A172 (cell line): Measurements from ENCODE around the gene SUMO2. TPM values are rescaled to one million over a fixed set of nuclear protein-coding genes. Genes with fewer than 3 reads are reported as not detected.
"Not testable (repeated sequence)": the region's sequence is repeated elsewhere in the genome, so short reads cannot be mapped to it uniquely, and the experiment has no call there.

Source experiments
- DNase-seq: peaks from one replicate; pipeline ENCODE4 v3.0.0-alpha.2; 2015; ENCODE audit warnings: low spot score
- total RNA-seq: library from RNA; depleted of rRNA; stranded (reverse); fragments of >200 nt; shearing (Covaris generic); gene quantifications from 2 replicates; pipeline ENCODE4 v1.2.3, GENCODE V29; 2014

The SUMO2 gene
- total RNA-seq, 1 experiment from 2014 or later: 239 TPM

- DNase-seq: no peak
These were observed 37.8 kb downstream of the SUMO2 start for GRCh38 chr17:75144816-75145512.

- DNase-seq: no peak
These were observed 40.4 kb downstream of the SUMO2 start for GRCh38 chr17:75142236-75142971.

- no peak for DNase-seq
These were observed 44.2 kb downstream of the SUMO2 start for GRCh38 chr17:75138519-75138918.

GRCh38 chr17:75137762-75138161, 45.0 kb downstream of the SUMO2 start:
- not testable (repeated sequence) for DNase-seq

- no peak for DNase-seq
These were observed 46.8 kb downstream of the SUMO2 start for GRCh38 chr17:75135946-75136345.

GRCh38 chr17:75135452-75135851, 47.3 kb downstream of the SUMO2 start:
- no peak for DNase-seq

- not testable (repeated sequence) for DNase-seq
These were observed 49.0 kb downstream of the SUMO2 start for GRCh38 chr17:75133607-75134347.

GRCh38 chr17:75133001-75133400, 49.8 kb downstream of the SUMO2 start:
- no peak for DNase-seq

GRCh38 chr17:75132018-75133000, 50.5 kb downstream of the SUMO2 start:
- not testable (repeated sequence) for DNase-seq

- peak; percentile 71 for DNase-seq
These were observed 51.3 kb downstream of the SUMO2 start, which contains the start of gene NT5C for GRCh38 chr17:75131278-75132017. Gene NT5C, minus strand, starts transcription at chr17:75131742. Its CDS starts 35 bp downstream, at chr17:75131707.

GRCh38 chr17:75130632-75131277, 52.0 kb downstream of the SUMO2 start:
- DNase-seq: peak; percentile 75

- no peak for DNase-seq
These were observed 52.6 kb downstream of the SUMO2 start for GRCh38 chr17:75130059-75130631.

- DNase-seq: no peak
These were observed 53.2 kb downstream of the SUMO2 start for GRCh38 chr17:75129576-75129975.

GRCh38 chr17:75128694-75129505, 53.9 kb downstream of the SUMO2 start:
- DNase-seq: no peak

- not testable (repeated sequence) for DNase-seq
These were observed 54.8 kb downstream of the SUMO2 start for GRCh38 chr17:75127936-75128335.

- DNase-seq: no peak
These were observed 55.8 kb downstream of the SUMO2 start for GRCh38 chr17:75126954-75127353.

GRCh38 chr17:75125984-75126383, 56.8 kb downstream of the SUMO2 start:
- DNase-seq: peak; percentile 44

GRCh38 chr17:75124819-75125162, 58.0 kb downstream of the SUMO2 start:
- no peak for DNase-seq
